Endothelial cell of umbilical vein (primary cell): Measurements from ENCODE around the gene MPC1L.

ENCODE experiments used
- CTCF ChIP-seq, 2 donors: IDR thresholded peaks; 1 replicate in 1 of 2; 2 replicates in 1 of 2; pipeline ENCODE4 v1.5.1; 2011; ENCODE audit warnings: low read length in 2 of 2, mild to moderate bottlenecking in 2 of 2, moderate library complexity in 2 of 2, control low read depth in 1 of 2, inconsistent platforms in 1 of 2, low read depth in 1 of 2; ENCODE audit not compliant: insufficient read depth in 1 of 2; ENCODE audit errors: extremely low read depth in 1 of 2
- EZH2 ChIP-seq: IDR thresholded peaks from 2 replicates; pipeline ENCODE4 v1.6.1; 2012; ENCODE audit warnings: borderline replicate concordance, low read depth, mild to moderate bottlenecking, moderate library complexity, low read length, inconsistent platforms; ENCODE audit not compliant: severe bottlenecking
- FOS ChIP-seq: IDR thresholded peaks from 2 replicates; pipeline ENCODE4 v1.6.1; 2011; ENCODE audit warnings: mild to moderate bottlenecking, low read length, moderate library complexity, borderline replicate concordance; ENCODE audit not compliant: insufficient read depth
- POLR2A ChIP-seq: IDR thresholded peaks from 2 replicates; pipeline ENCODE4 v1.6.1; 2012; ENCODE audit warnings: low read depth, mild to moderate bottlenecking, control low read depth, low read length
- POLR2AphosphoS5 ChIP-seq: IDR thresholded peaks from 2 replicates; pipeline ENCODE4 v1.6.1; 2012; ENCODE audit warnings: low read depth, mild to moderate bottlenecking, control low read depth, low read length, moderate library complexity; ENCODE audit not compliant: insufficient read depth

GRCh38 chrX:40623139-40623536 is at the start of gene MPC1L:
- no peak for TF ChIP-seq POLR2AphosphoS5
- no peak for TF ChIP-seq CTCF (IDR thresholded peaks at IDR 0.05; ENCODE audit: extremely low read depth in 1 of 2, insufficient read depth in 1 of 2, low read depth in 1 of 2, low read length in 2 of 2)
- TF ChIP-seq EZH2, result no peak
- TF ChIP-seq POLR2A, result no peak
- TF ChIP-seq FOS, result no peak
